Astrocyte (in vitro differentiated cells and primary cell): Measurements from ENCODE around the gene PLCL2. TPM values are rescaled to one million over a fixed set of nuclear protein-coding genes. Genes with fewer than 3 reads are reported as not detected.

ENCODE experiments used
- DNase-seq: peaks from one replicate; pipeline ENCODE4 v3.0.0-alpha.2; 2010; ENCODE audit warnings: low read depth
- FAIRE-seq: peaks from 2 replicates; lab custom pipeline; 2011; peaks lifted over from hg19 to GRCh38; lab: Jason Lieb, UNC
- H2AFZ ChIP-seq: 2 replicates; pipeline ENCODE4 v1.6.0; 2012; ENCODE audit warnings: low read depth, low read length, inconsistent platforms
- H3K27ac ChIP-seq: 2 replicates; pipeline ENCODE4 v1.5.1; 2011; ENCODE audit warnings: low read depth, low read length, inconsistent platforms
- H3K27me3 ChIP-seq: 2 replicates; pipeline ENCODE4 v1.6.0; 2011; ENCODE audit warnings: low read length, inconsistent platforms; ENCODE audit not compliant: insufficient read depth
- H3K36me3 ChIP-seq: 2 replicates; pipeline ENCODE4 v1.5.1; 2011; ENCODE audit warnings: low read length, inconsistent platforms; ENCODE audit not compliant: insufficient read depth
- H3K4me1 ChIP-seq: 2 replicates; pipeline ENCODE4 v1.5.1; 2011; ENCODE audit warnings: low read length, inconsistent platforms; ENCODE audit not compliant: insufficient read depth
- H3K4me2 ChIP-seq: 2 replicates; pipeline ENCODE4 v1.6.0; 2012; ENCODE audit warnings: low read length, inconsistent platforms
- H3K4me3 ChIP-seq: 2 replicates; pipeline ENCODE4 v1.5.1; 2011; ENCODE audit warnings: low read depth, mild to moderate bottlenecking, low read length, inconsistent platforms; ENCODE audit not compliant: insufficient read depth
- H3K79me2 ChIP-seq: 2 replicates; pipeline ENCODE4 v1.6.0; 2012; ENCODE audit warnings: mild to moderate bottlenecking, low read length, inconsistent platforms; ENCODE audit not compliant: insufficient read depth
- H3K9ac ChIP-seq: 2 replicates; pipeline ENCODE4 v1.6.0; 2012; ENCODE audit warnings: mild to moderate bottlenecking, low read length, inconsistent platforms
- H3K9me3 ChIP-seq: 2 replicates; pipeline ENCODE4 v1.5.1; 2012; ENCODE audit warnings: low read depth, mild to moderate bottlenecking, low read length, inconsistent platforms; ENCODE audit not compliant: insufficient read depth
- H4K20me1 ChIP-seq: 2 replicates; pipeline ENCODE4 v1.6.0; 2012; ENCODE audit warnings: low read length, inconsistent platforms; ENCODE audit not compliant: insufficient read depth
- H3K27ac Mint-ChIP-seq: one replicate; pipeline ENCODE4 v1.8.0; 2021; ENCODE audit warnings: mild to moderate bottlenecking, mixed read lengths; ENCODE audit not compliant: unreplicated experiment
- H3K27me3 Mint-ChIP-seq: one replicate; pipeline ENCODE4 v1.8.0; 2021; ENCODE audit warnings: low read depth, mixed read lengths; ENCODE audit not compliant: unreplicated experiment
- H3K36me3 Mint-ChIP-seq: one replicate; pipeline ENCODE4 v1.8.0; 2021; ENCODE audit warnings: low read depth, mixed read lengths; ENCODE audit not compliant: unreplicated experiment
- H3K4me1 Mint-ChIP-seq: one replicate; pipeline ENCODE4 v1.8.0; 2021; ENCODE audit warnings: low read depth, mixed read lengths; ENCODE audit not compliant: unreplicated experiment
- H3K4me3 Mint-ChIP-seq: one replicate; pipeline ENCODE4 v1.8.0; 2021; ENCODE audit warnings: mild to moderate bottlenecking, moderate library complexity, mixed read lengths; ENCODE audit not compliant: unreplicated experiment
- H3K9me3 Mint-ChIP-seq: one replicate; pipeline ENCODE4 v1.8.0; 2021; ENCODE audit warnings: mild to moderate bottlenecking, mixed read lengths; ENCODE audit not compliant: unreplicated experiment
- EZH2 ChIP-seq: IDR thresholded peaks from 2 replicates; pipeline ENCODE4 v1.6.1; 2012; ENCODE audit warnings: mild to moderate bottlenecking, low read length, inconsistent platforms; ENCODE audit not compliant: insufficient read depth
- total RNA-seq: library from RNA; stranded (reverse); gene quantifications from 2 replicates; pipeline ENCODE4 v1.2.1, GENCODE V29; 2021
- TF ChIP-seq, protein P1 (sequence below): IDR thresholded peaks from 2 replicates; pipeline ENCODE4 v1.5.1; 2011; ENCODE audit warnings: low read depth, mild to moderate bottlenecking, inconsistent platforms, low read length, moderate library complexity; ENCODE audit not compliant: insufficient read depth

Gene PLCL2
- total RNA-seq, 1 donor from 2014 or later = 3.9 TPM

DNA sequence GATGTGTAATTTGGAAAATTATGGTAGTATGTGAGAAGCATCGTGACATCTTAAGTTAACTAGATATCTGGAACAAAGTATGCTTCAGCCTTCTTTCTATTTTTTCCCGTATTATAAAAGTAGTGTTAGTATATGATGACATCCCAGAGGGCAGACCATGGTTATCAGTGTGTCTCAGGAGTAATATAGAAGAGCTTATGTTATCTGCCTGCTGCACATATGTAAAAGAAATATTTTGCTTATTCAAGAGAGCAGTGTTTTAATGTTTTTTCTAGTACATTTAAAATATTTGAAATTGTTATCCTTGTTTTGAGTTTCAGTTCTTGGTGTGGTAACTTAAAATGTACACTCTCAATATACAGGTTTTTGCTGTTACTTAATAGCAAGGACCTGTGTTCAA is 24.1 kb downstream of the PLCL2 start:
- H3K79me2 ChIP-seq = peaks cover 3% of the 10 kb centered on the region
- TF ChIP-seq EZH2 = no peak
- TF ChIP-seq, protein P1, sequence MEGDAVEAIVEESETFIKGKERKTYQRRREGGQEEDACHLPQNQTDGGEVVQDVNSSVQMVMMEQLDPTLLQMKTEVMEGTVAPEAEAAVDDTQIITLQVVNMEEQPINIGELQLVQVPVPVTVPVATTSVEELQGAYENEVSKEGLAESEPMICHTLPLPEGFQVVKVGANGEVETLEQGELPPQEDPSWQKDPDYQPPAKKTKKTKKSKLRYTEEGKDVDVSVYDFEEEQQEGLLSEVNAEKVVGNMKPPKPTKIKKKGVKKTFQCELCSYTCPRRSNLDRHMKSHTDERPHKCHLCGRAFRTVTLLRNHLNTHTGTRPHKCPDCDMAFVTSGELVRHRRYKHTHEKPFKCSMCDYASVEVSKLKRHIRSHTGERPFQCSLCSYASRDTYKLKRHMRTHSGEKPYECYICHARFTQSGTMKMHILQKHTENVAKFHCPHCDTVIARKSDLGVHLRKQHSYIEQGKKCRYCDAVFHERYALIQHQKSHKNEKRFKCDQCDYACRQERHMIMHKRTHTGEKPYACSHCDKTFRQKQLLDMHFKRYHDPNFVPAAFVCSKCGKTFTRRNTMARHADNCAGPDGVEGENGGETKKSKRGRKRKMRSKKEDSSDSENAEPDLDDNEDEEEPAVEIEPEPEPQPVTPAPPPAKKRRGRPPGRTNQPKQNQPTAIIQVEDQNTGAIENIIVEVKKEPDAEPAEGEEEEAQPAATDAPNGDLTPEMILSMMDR = no peak
- H3K4me3 ChIP-seq = no peak overlapping the region
- H3K36me3 Mint-ChIP-seq = no peaks in the 10 kb centered on the region
- peaks cover 15% of the 10 kb centered on the region for H3K4me1 ChIP-seq
- no peaks in the 10 kb centered on the region for H3K36me3 ChIP-seq
- no peak overlapping the region for H3K27ac ChIP-seq
- no peaks in the 10 kb centered on the region for H3K9me3 ChIP-seq
- no peak overlapping the region for H2AFZ ChIP-seq
- no peaks in the 10 kb centered on the region for H3K9me3 Mint-ChIP-seq
- DNase-seq (no peak), FAIRE-seq (no peak)
- H4K20me1 ChIP-seq = no peaks in the 10 kb centered on the region
- no peak overlapping the region for H3K9ac ChIP-seq
- no peaks in the 10 kb centered on the region for H3K27me3 ChIP-seq
- H3K4me2 ChIP-seq = no peak overlapping the region
- H3K27ac Mint-ChIP-seq = no peak overlapping the region
- peaks cover 6% of the 10 kb centered on the region for H3K4me1 Mint-ChIP-seq
- no peaks in the 10 kb centered on the region for H3K27me3 Mint-ChIP-seq
- H3K4me3 Mint-ChIP-seq = no peak overlapping the region

DNA sequence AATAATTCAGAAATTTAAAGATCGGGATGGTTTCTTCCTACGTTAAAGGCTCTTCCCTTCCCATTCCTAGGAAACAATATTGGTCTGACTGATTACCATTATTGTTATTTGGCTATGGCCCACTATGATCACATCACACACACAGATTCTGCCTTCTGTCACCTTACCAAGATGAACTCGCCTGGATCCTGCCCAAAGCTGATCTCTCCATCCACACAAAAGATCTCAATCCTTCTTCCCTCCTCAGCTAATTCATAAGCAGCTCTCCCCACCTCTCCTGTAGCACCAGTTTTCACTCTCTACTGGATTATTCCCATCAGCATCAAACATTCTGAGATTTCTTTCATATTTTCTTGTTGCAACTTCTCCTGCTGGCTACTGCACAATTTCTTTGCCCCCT is 25.0 kb downstream of the PLCL2 start:
- Mint-ChIP-seq H3K9me3 (no peaks in the 10 kb centered on the region), H3K4me3 (no peak overlapping the region), H3K4me1 (peaks cover 6% of the 10 kb centered on the region), H3K36me3 (no peaks in the 10 kb centered on the region), H3K27me3 (no peaks in the 10 kb centered on the region), H3K27ac (no peak overlapping the region)
- H3K4me2 ChIP-seq = no peak overlapping the region
- no peaks in the 10 kb centered on the region for H3K36me3 ChIP-seq
- no peak overlapping the region for H3K27ac ChIP-seq
- no peaks in the 10 kb centered on the region for H3K27me3 ChIP-seq
- no peaks in the 10 kb centered on the region for H4K20me1 ChIP-seq
- no peak overlapping the region for H3K9ac ChIP-seq
- peaks cover 15% of the 10 kb centered on the region for H3K4me1 ChIP-seq
- FAIRE-seq (no peak), DNase-seq (no peak)
- H2AFZ ChIP-seq = no peak overlapping the region
- TF ChIP-seq, protein P1 = no peak
- TF ChIP-seq EZH2 = no peak
- no peak overlapping the region for H3K4me3 ChIP-seq
- H3K9me3 ChIP-seq = no peaks in the 10 kb centered on the region
- H3K79me2 ChIP-seq = peaks cover 3% of the 10 kb centered on the region

DNA sequence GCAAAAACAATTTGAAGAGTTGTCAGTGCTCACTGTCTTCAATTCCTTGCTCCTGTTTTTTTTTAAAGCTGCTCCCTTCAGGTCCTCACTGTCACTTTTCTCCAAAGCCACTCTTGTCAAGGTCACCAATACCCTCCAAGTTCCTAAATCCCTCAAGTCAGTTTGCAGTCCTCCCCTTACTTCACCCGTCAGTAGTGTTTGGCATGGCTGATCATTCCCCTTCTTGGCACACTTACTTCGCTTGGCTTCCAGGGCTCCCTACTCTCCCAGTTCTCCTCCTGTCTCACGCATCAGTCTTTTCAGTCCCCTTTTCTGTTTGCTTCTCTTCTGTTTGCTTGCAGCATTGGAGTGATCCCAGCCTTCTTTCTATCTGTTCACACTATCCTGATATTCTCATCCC is 25.5 kb downstream of the PLCL2 start:
- no peak overlapping the region for H3K4me3 ChIP-seq
- DNase-seq = no peak
- H3K4me1 ChIP-seq = peaks cover 15% of the 10 kb centered on the region
- no peaks in the 10 kb centered on the region for H3K9me3 ChIP-seq
- Mint-ChIP-seq H3K4me1 (peaks cover 6% of the 10 kb centered on the region), H3K9me3 (no peaks in the 10 kb centered on the region), H3K4me3 (no peak overlapping the region), H3K27ac (no peak overlapping the region), H3K36me3 (no peaks in the 10 kb centered on the region), H3K27me3 (no peaks in the 10 kb centered on the region)
- no peak overlapping the region for H3K4me2 ChIP-seq
- no peaks in the 10 kb centered on the region for H3K27me3 ChIP-seq
- TF ChIP-seq, protein P1 = no peak
- no peak for TF ChIP-seq EZH2
- no peak for FAIRE-seq
- H3K36me3 ChIP-seq = no peaks in the 10 kb centered on the region
- no peak overlapping the region for H2AFZ ChIP-seq
- H3K79me2 ChIP-seq = peaks cover 3% of the 10 kb centered on the region
- no peaks in the 10 kb centered on the region for H4K20me1 ChIP-seq
- no peak overlapping the region for H3K9ac ChIP-seq
- no peak overlapping the region for H3K27ac ChIP-seq
